ENCODE measurements around the gene MDH1.
"Not testable (repeated sequence)": the region's sequence is repeated elsewhere in the genome, so short reads cannot be mapped to it uniquely, and the experiment has no call there.

Gene MDH1

GRCh38 chr2:63588385-63589147 is at the start of gene MDH1, which contains the start of gene WDPCP:
MDH1 (plus strand) TSS chr2:63588963; CDS start chr2:63589044, 81 bp downstream.
WDPCP (minus strand) TSS chr2:63588477; CDS start chr2:63588271, 206 bp downstream.
- DNase-seq: peak; percentile 96

GRCh38 chr2:63539416-63540162 is 49.2 kb upstream of the MDH1 start:
- no peak for DNase-seq

GRCh38 chr2:63544017-63544627 is 44.6 kb upstream of the MDH1 start:
- DNase-seq: no peak

GRCh38 chr2:63545023-63545422 is 43.7 kb upstream of the MDH1 start:
- no peak for DNase-seq

- no peak for DNase-seq
These were observed 35.7 kb upstream of the MDH1 start for GRCh38 chr2:63553049-63553448.

GRCh38 chr2:63555299-63555698 is 33.5 kb upstream of the MDH1 start:
- no peak for DNase-seq

GRCh38 chr2:63555931-63556330 is 32.8 kb upstream of the MDH1 start:
- no peak for DNase-seq

- DNase-seq: not testable (repeated sequence)
These were observed 30.9 kb upstream of the MDH1 start for GRCh38 chr2:63557819-63558218.

- not testable (repeated sequence) for DNase-seq
These were observed 29.8 kb upstream of the MDH1 start for GRCh38 chr2:63558922-63559321.

- DNase-seq: no peak
These were observed 26.0 kb upstream of the MDH1 start for GRCh38 chr2:63562751-63563150.

GRCh38 chr2:63569740-63570139 is 19.0 kb upstream of the MDH1 start:
- no peak for DNase-seq

GRCh38 chr2:63571291-63571690 is 17.5 kb upstream of the MDH1 start:
- no peak for DNase-seq

GRCh38 chr2:63572001-63572400 is 16.8 kb upstream of the MDH1 start:
- DNase-seq: no peak

GRCh38 chr2:63573026-63573425 is 15.7 kb upstream of the MDH1 start:
- DNase-seq: not testable (repeated sequence)

GRCh38 chr2:63573726-63574345 is 14.9 kb upstream of the MDH1 start:
- not testable (repeated sequence) for DNase-seq

- DNase-seq: no peak
These were observed 12.2 kb upstream of the MDH1 start for GRCh38 chr2:63576546-63576945.

- no peak for DNase-seq
These were observed 10.0 kb upstream of the MDH1 start for GRCh38 chr2:63578767-63579166.

- no peak for DNase-seq
These were observed 8.0 kb upstream of the MDH1 start for GRCh38 chr2:63580651-63581297.

- no peak for DNase-seq
These were observed 7.3 kb upstream of the MDH1 start for GRCh38 chr2:63581298-63581961.

GRCh38 chr2:63582873-63583272 is 5.9 kb upstream of the MDH1 start:
- DNase-seq: no peak

GRCh38 chr2:63587814-63588384 is 864 bp upstream of the MDH1 start:
- DNase-seq: no peak

All from GDM1 (cell line).